Prostate gland (tissue), 2 donors: ENCODE data around the gene EHBP1.

Source experiments
- CTCF ChIP-seq, 4 experiments: fragments of 200-600 bp in 2 of 4; fragments of 450-650 bp in 2 of 4; sonication (generic) in 2 of 4; IDR thresholded peaks; 1 replicate in 3 of 4; 2 replicates in 1 of 4; pipeline ENCODE4 v1.5.1; 2016 to 2019; ENCODE audit warnings: antibody characterized with exemption in 4 of 4, mild to moderate bottlenecking in 2 of 4, moderate library complexity in 2 of 4
- POLR2A ChIP-seq: fragments of 450-650 bp; IDR thresholded peaks from one replicate; pipeline ENCODE4 v1.6.1; 2016; ENCODE audit warnings: antibody characterized with exemption, mild to moderate bottlenecking

GRCh38 chr2:62706721-62707521 is 1.4 kb downstream of the EHBP1 start:
- no peak for TF ChIP-seq POLR2A
- TF ChIP-seq CTCF (IDR thresholded peaks at IDR 0.05), result no peak
